K562 (cell line): Measurements from ENCODE around the gene PAAF1. TPM values are rescaled to one million over a fixed set of nuclear protein-coding genes. Genes with fewer than 3 reads are reported as not detected.

Experiments
- CBX1 ChIP-seq: sonication (generic); IDR thresholded peaks from 2 replicates; pipeline ENCODE4 v1.6.1; 2016; ENCODE audit warnings: antibody characterized with exemption, low read depth, mild to moderate bottlenecking
- HSF4 ChIP-seq: fragments of 250-450 bp; sonication (Bioruptor Pico); IDR thresholded peaks from 2 replicates; pipeline ENCODE4 v2.1.2; 2022; ENCODE audit warnings: mild to moderate bottlenecking, moderate library complexity, borderline replicate concordance
- IRF2 ChIP-seq: sonication (generic); formaldehyde crosslinking; IDR thresholded peaks from 2 replicates; pipeline ENCODE4 v1.8.1; 2022; ENCODE audit warnings: mild to moderate bottlenecking, missing genetic modification reagents
- MNT ChIP-seq, 2 experiments: fragments of 450-650 bp; conservative IDR thresholded peaks; 2 replicates each; pipeline ENCODE4 v1.6.1; 2017; ENCODE audit warnings: mild to moderate bottlenecking in 2 of 2, moderate library complexity in 2 of 2
- PHTF2 ChIP-seq: fragments of 250-450 bp; sonication (Bioruptor Pico); IDR thresholded peaks from 2 replicates; pipeline ENCODE4 v1.5.0; 2021; ENCODE audit warnings: mild to moderate bottlenecking
- STAT6 ChIP-seq: sonication (generic); formaldehyde crosslinking; IDR thresholded peaks from 2 replicates; pipeline ENCODE4 v1.8.1; 2023; ENCODE audit warnings: mild to moderate bottlenecking, missing genetic modification reagents
- TFAP4 ChIP-seq: sonication (generic); formaldehyde crosslinking; IDR thresholded peaks from 2 replicates; pipeline ENCODE4 v1.8.0; 2022; ENCODE audit warnings: missing genetic modification reagents, mild to moderate bottlenecking, moderate library complexity, borderline replicate concordance
- ZBTB34 ChIP-seq: fragments of 250-450 bp; sonication (Bioruptor Pico); IDR thresholded peaks from 2 replicates; pipeline ENCODE4 v1.8.0; 2021; ENCODE audit warnings: mild to moderate bottlenecking, moderate library complexity
- ZBTB9 ChIP-seq: fragments of 450-650 bp; formaldehyde crosslinking; IDR thresholded peaks from 2 replicates; pipeline ENCODE4 v1.4.0; 2020; ENCODE audit warnings: mild to moderate bottlenecking, moderate library complexity
- ZMIZ1 ChIP-seq, 2 experiments: fragments of 150-350 bp in 1 of 2; IDR thresholded peaks; 2 replicates each; pipeline ENCODE4 v1.6.1; 2012 to 2016; ENCODE audit warnings: low read depth in 2 of 2, low read length in 2 of 2, mild to moderate bottlenecking in 1 of 2, moderate library complexity in 1 of 2
- ZNF75A ChIP-seq: fragments of 450-650 bp; formaldehyde crosslinking; IDR thresholded peaks from 2 replicates; pipeline ENCODE4 v1.4.0; 2020; ENCODE audit warnings: mild to moderate bottlenecking
- ZSCAN32 ChIP-seq: fragments of 450-650 bp; formaldehyde crosslinking; IDR thresholded peaks from 2 replicates; pipeline ENCODE4 v1.4.0; 2020; ENCODE audit warnings: mild to moderate bottlenecking, moderate library complexity
- polyA plus RNA-seq, 8 experiments: library from polyadenylated mRNA; depleted of rRNA in 4 of 8; stranded (reverse) in 5 of 8; unstranded in 3 of 8; fragments of >200 nt; fragmentation: Nextera tagmentation in 2 of 8; fragmentation: Illumina TruSeq in 1 of 8; extraction: Ambion mirVana in 2 of 8; extraction: Trizol in 1 of 8; gene quantifications; 2 replicates each; pipeline versions ENCODE4 v1.2.1 to v1.2.3, GENCODE V29; 2011 to 2014; ENCODE audit warnings: inconsistent platforms in 1 of 8, missing spikeins in 1 of 8
- total RNA-seq, 7 experiments: library from RNA; depleted of rRNA in 6 of 7; stranded (reverse); fragments of >200 nt in 6 of 7; fragmentation: Illumina TruSeq in 2 of 7; extraction: Trizol in 2 of 7; gene quantifications; 2 replicates each; pipeline versions ENCODE4 v1.2.1 to v1.2.3, GENCODE V29; 2011 to 2021; ENCODE audit warnings: low replicate concordance in 1 of 7
- TF ChIP-seq, protein P1 (sequence below): fragments of 250-450 bp; sonication (Bioruptor Pico); IDR thresholded peaks from 2 replicates; pipeline ENCODE4 v1.8.0; 2022; ENCODE audit warnings: inconsistent platforms, mild to moderate bottlenecking, moderate library complexity, borderline replicate concordance

Gene PAAF1
- total and polyA plus RNA-seq, 9 of the 15 experiments (the other 6 are each of a cell fraction or from before 2014, with no cell fraction given): 13.5 to 78.6 (median 23.3) TPM

DNA sequence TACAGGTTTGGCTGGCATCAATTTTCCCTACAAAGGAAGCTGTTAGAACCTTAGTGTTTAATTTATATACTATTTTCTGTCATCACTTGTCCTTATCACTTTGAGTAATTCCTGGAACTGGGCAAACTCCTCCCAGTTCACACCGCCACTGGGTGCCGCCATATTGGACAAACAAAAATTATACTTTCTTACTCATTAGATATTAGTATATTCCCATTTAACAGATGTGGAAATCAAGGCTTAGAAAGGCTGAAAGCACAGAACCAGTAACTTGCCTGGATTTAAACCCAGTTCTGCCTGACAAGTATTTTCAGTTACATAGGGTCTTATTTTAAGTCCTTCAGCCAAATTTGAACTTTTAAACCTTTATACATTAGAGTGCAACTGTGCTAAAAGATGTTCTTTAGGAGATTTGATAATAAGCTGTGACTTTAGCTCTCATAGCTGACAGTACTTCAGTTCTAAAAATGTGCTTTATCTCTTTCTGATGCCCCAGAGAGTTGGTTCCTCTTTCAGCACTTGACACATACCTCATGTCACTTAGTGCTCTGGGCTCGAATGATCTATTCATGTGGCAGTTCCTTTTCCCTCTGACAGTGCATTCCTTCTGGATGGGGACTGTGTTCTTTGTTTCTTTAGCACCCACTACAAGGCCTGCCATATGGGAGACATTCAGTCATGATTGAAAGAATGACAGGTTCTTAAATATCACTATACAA, 25.6 kb upstream of the PAAF1 start (continued):
- TF ChIP-seq ZBTB9 (CRISPR knock-in tag) (no peak), TFAP4 (CRISPR knock-in tag) (no peak), PHTF2 (CRISPR knock-in tag) (no peak), HSF4 (no peak), ZBTB34 (CRISPR knock-in tag) (no peak), ZMIZ1 (IDR thresholded peaks at IDR 0.05; ENCODE audit: low read depth in 2 of 2, low read length in 2 of 2) (no peak), IRF2 (CRISPR knock-in tag) (no peak), ZSCAN32 (no peak), CBX1 (no peak), MNT (conservative IDR thresholded peaks at IDR 0.05) (no peak), STAT6 (CRISPR knock-in tag) (no peak), ZNF75A (CRISPR knock-in tag) (0 out of 2 replicates have a peak, but pooled peaks have one; percentile 12)
- TF ChIP-seq, protein P1, sequence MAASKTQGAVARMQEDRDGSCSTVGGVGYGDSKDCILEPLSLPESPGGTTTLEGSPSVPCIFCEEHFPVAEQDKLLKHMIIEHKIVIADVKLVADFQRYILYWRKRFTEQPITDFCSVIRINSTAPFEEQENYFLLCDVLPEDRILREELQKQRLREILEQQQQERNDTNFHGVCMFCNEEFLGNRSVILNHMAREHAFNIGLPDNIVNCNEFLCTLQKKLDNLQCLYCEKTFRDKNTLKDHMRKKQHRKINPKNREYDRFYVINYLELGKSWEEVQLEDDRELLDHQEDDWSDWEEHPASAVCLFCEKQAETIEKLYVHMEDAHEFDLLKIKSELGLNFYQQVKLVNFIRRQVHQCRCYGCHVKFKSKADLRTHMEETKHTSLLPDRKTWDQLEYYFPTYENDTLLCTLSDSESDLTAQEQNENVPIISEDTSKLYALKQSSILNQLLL (CRISPR knock-in tag): no peak
